Measurements from ENCODE around the gene TRAIP.
"Not testable (repeated sequence)": the region's sequence is repeated elsewhere in the genome, so short reads cannot be mapped to it uniquely, and the experiment has no call there.

TRAIP gene

GRCh38 chr3:49856181-49857005 lies at the start of gene TRAIP:
TSS of gene TRAIP (minus strand) at chr3:49856564. CDS start at chr3:49856453, 111 bp downstream.
- H3K4me1 ChIP-seq (ENCODE audit: control insufficient read depth, insufficient read depth, low read length): peaks cover 6% of the 10 kb centered on the region
- H3K27me3 ChIP-seq (ENCODE audit: control insufficient read depth, insufficient read depth, low read length): no peaks in the 10 kb centered on the region
- no peaks in the 10 kb centered on the region for H3K36me3 ChIP-seq (ENCODE audit: control insufficient read depth, insufficient read depth, low read length)
- no peak within 1 kb of the TSS for H3K9ac ChIP-seq (ENCODE audit: low read length)
- H3K27ac ChIP-seq (ENCODE audit: low read depth, low read length): peak within 1 kb of the TSS; percentile 86
- peak within 1 kb of the TSS; percentile 90 for H3K4me3 ChIP-seq (ENCODE audit: low read length)

GRCh38 chr3:49904448-49904847 lies 48.1 kb upstream of the TRAIP start:
- not testable (repeated sequence) for H3K27ac ChIP-seq (ENCODE audit: low read depth, low read length); H3K4me1 ChIP-seq (ENCODE audit: control insufficient read depth, insufficient read depth, low read length); H3K27me3 ChIP-seq (ENCODE audit: control insufficient read depth, insufficient read depth, low read length); H3K9ac ChIP-seq (ENCODE audit: low read length); H3K4me3 ChIP-seq (ENCODE audit: low read length); H3K36me3 ChIP-seq (ENCODE audit: control insufficient read depth, insufficient read depth, low read length)

- peaks cover 9% of the 10 kb centered on the region for H3K4me1 ChIP-seq (ENCODE audit: control insufficient read depth, insufficient read depth, low read length)
- H3K27me3 ChIP-seq (ENCODE audit: control insufficient read depth, insufficient read depth, low read length): no peaks in the 10 kb centered on the region
- H3K36me3 ChIP-seq (ENCODE audit: control insufficient read depth, insufficient read depth, low read length): no peaks in the 10 kb centered on the region
- peak within 1 kb of the TSS; percentile 25 for H3K27ac ChIP-seq (ENCODE audit: low read depth, low read length)
- H3K4me3 ChIP-seq (ENCODE audit: low read length): peak within 1 kb of the TSS; percentile 63
- no peak within 1 kb of the TSS for H3K9ac ChIP-seq (ENCODE audit: low read length)
These were observed 47.4 kb upstream of the TRAIP start, which contains the start of gene MST1R for GRCh38 chr3:49903451-49904424. TSS of gene MST1R (minus strand) at chr3:49903873. CDS start at chr3:49903609, 264 bp downstream.

GRCh38 chr3:49902511-49903345 lies 46.4 kb upstream of the TRAIP start:
- Histone ChIP-seq H3K27me3 (ENCODE audit: control insufficient read depth, insufficient read depth, low read length) (no peaks in the 10 kb centered on the region), H3K36me3 (ENCODE audit: control insufficient read depth, insufficient read depth, low read length) (no peaks in the 10 kb centered on the region), H3K4me1 (ENCODE audit: control insufficient read depth, insufficient read depth, low read length) (peaks cover 9% of the 10 kb centered on the region), H3K4me3 (ENCODE audit: low read length) (peak overlapping the region; percentile 63), H3K27ac (ENCODE audit: low read depth, low read length) (no peak overlapping the region), H3K9ac (ENCODE audit: low read length) (no peak overlapping the region)

GRCh38 chr3:49901366-49902339 lies 45.3 kb upstream of the TRAIP start:
- Histone ChIP-seq H3K4me1 (ENCODE audit: control insufficient read depth, insufficient read depth, low read length) (peaks cover 9% of the 10 kb centered on the region), H3K27ac (ENCODE audit: low read depth, low read length) (no peak overlapping the region), H3K27me3 (ENCODE audit: control insufficient read depth, insufficient read depth, low read length) (no peaks in the 10 kb centered on the region), H3K4me3 (ENCODE audit: low read length) (peak overlapping the region; percentile 30), H3K9ac (ENCODE audit: low read length) (no peak overlapping the region), H3K36me3 (ENCODE audit: control insufficient read depth, insufficient read depth, low read length) (peaks cover 5% of the 10 kb centered on the region)

- H3K27me3 ChIP-seq (ENCODE audit: control insufficient read depth, insufficient read depth, low read length): no peaks in the 10 kb centered on the region
- H3K36me3 ChIP-seq (ENCODE audit: control insufficient read depth, insufficient read depth, low read length): peaks cover 6% of the 10 kb centered on the region
- H3K4me1 ChIP-seq (ENCODE audit: control insufficient read depth, insufficient read depth, low read length): peaks cover under 1% of the 10 kb centered on the region
- no peak overlapping the region for H3K9ac ChIP-seq (ENCODE audit: low read length)
- no peak overlapping the region for H3K27ac ChIP-seq (ENCODE audit: low read depth, low read length)
- peak overlapping the region; percentile 16 for H3K4me3 ChIP-seq (ENCODE audit: low read length)
These were observed 44.3 kb upstream of the TRAIP start for GRCh38 chr3:49900491-49901153.

GRCh38 chr3:49899815-49900214 lies 43.5 kb upstream of the TRAIP start:
- no peaks in the 10 kb centered on the region for H3K27me3 ChIP-seq (ENCODE audit: control insufficient read depth, insufficient read depth, low read length)
- H3K27ac ChIP-seq (ENCODE audit: low read depth, low read length): no peak overlapping the region
- H3K9ac ChIP-seq (ENCODE audit: low read length): no peak overlapping the region
- H3K4me1 ChIP-seq (ENCODE audit: control insufficient read depth, insufficient read depth, low read length): no peaks in the 10 kb centered on the region
- H3K36me3 ChIP-seq (ENCODE audit: control insufficient read depth, insufficient read depth, low read length): peaks cover 9% of the 10 kb centered on the region
- H3K4me3 ChIP-seq (ENCODE audit: low read length): peak overlapping the region; percentile 10

GRCh38 chr3:49898991-49899390 lies 42.6 kb upstream of the TRAIP start:
- peaks cover 9% of the 10 kb centered on the region for H3K36me3 ChIP-seq (ENCODE audit: control insufficient read depth, insufficient read depth, low read length)
- no peak overlapping the region for H3K27ac ChIP-seq (ENCODE audit: low read depth, low read length)
- H3K9ac ChIP-seq (ENCODE audit: low read length): no peak overlapping the region
- H3K4me3 ChIP-seq (ENCODE audit: low read length): no peak overlapping the region
- H3K4me1 ChIP-seq (ENCODE audit: control insufficient read depth, insufficient read depth, low read length): no peaks in the 10 kb centered on the region
- H3K27me3 ChIP-seq (ENCODE audit: control insufficient read depth, insufficient read depth, low read length): no peaks in the 10 kb centered on the region

GRCh38 chr3:49896345-49896744 lies 40.0 kb upstream of the TRAIP start:
- Histone ChIP-seq H3K9ac (ENCODE audit: low read length) (no peak overlapping the region), H3K4me3 (ENCODE audit: low read length) (no peak overlapping the region), H3K36me3 (ENCODE audit: control insufficient read depth, insufficient read depth, low read length) (peaks cover 9% of the 10 kb centered on the region), H3K27me3 (ENCODE audit: control insufficient read depth, insufficient read depth, low read length) (no peaks in the 10 kb centered on the region), H3K27ac (ENCODE audit: low read depth, low read length) (no peak overlapping the region), H3K4me1 (ENCODE audit: control insufficient read depth, insufficient read depth, low read length) (no peaks in the 10 kb centered on the region)

- Histone ChIP-seq H3K27me3 (ENCODE audit: control insufficient read depth, insufficient read depth, low read length) (no peaks in the 10 kb centered on the region), H3K4me3 (ENCODE audit: low read length) (no peak overlapping the region), H3K27ac (ENCODE audit: low read depth, low read length) (no peak overlapping the region), H3K4me1 (ENCODE audit: control insufficient read depth, insufficient read depth, low read length) (no peaks in the 10 kb centered on the region), H3K36me3 (ENCODE audit: control insufficient read depth, insufficient read depth, low read length) (peaks cover 12% of the 10 kb centered on the region), H3K9ac (ENCODE audit: low read length) (no peak overlapping the region)
These were observed 39.4 kb upstream of the TRAIP start for GRCh38 chr3:49895791-49896190.

GRCh38 chr3:49889296-49889695 lies 32.9 kb upstream of the TRAIP start:
- H3K27ac ChIP-seq (ENCODE audit: low read depth, low read length): no peak overlapping the region
- no peak overlapping the region for H3K9ac ChIP-seq (ENCODE audit: low read length)
- no peak overlapping the region for H3K4me3 ChIP-seq (ENCODE audit: low read length)
- H3K4me1 ChIP-seq (ENCODE audit: control insufficient read depth, insufficient read depth, low read length): no peaks in the 10 kb centered on the region
- H3K36me3 ChIP-seq (ENCODE audit: control insufficient read depth, insufficient read depth, low read length): peaks cover 2% of the 10 kb centered on the region
- H3K27me3 ChIP-seq (ENCODE audit: control insufficient read depth, insufficient read depth, low read length): no peaks in the 10 kb centered on the region
